HG02973 (cell line): Measurements from ENCODE around the gene C16orf92.

Experiments
- ATAC-seq: cut with Tn5 transposase; IDR thresholded peaks from one replicate; pipeline ENCODE4 v1.9.1; 2021; ENCODE audit warnings: moderate library complexity; ENCODE audit not compliant: unreplicated experiment

C16orf92 gene

GRCh38 chr16:30022887-30023286 lies at the start of gene C16orf92:
C16orf92 (plus strand) TSS chr16:30023198; CDS start chr16:30023341, 143 bp downstream.
- no peak for ATAC-seq

- peak; percentile 80 for ATAC-seq
Observed at GRCh38 chr16:29973384-29974246, 49.4 kb upstream of the C16orf92 start, which contains the start of gene TAOK2. TAOK2 (plus strand) TSS chr16:29973868; CDS start chr16:29977773, 3,905 bp downstream.

GRCh38 chr16:29974291-29975133 lies 48.5 kb upstream of the C16orf92 start:
- no peak for ATAC-seq

- ATAC-seq: no peak
Observed at GRCh38 chr16:29975134-29975538, 47.9 kb upstream of the C16orf92 start.

GRCh38 chr16:29975811-29976511 lies 47.0 kb upstream of the C16orf92 start:
- no peak for ATAC-seq

- no peak for ATAC-seq
Observed at GRCh38 chr16:29977063-29977825, 45.8 kb upstream of the C16orf92 start.

GRCh38 chr16:29978081-29978480 lies 44.9 kb upstream of the C16orf92 start:
- ATAC-seq: no peak

GRCh38 chr16:29978564-29979270 lies 44.3 kb upstream of the C16orf92 start:
- no peak for ATAC-seq

- no peak for ATAC-seq
Observed at GRCh38 chr16:29982560-29983419, 40.2 kb upstream of the C16orf92 start.

- ATAC-seq: no peak
Observed at GRCh38 chr16:29983420-29984136, 39.4 kb upstream of the C16orf92 start.

GRCh38 chr16:29984137-29984763 lies 38.7 kb upstream of the C16orf92 start:
- no peak for ATAC-seq

GRCh38 chr16:29984764-29985147 lies 38.2 kb upstream of the C16orf92 start:
- no peak for ATAC-seq

- no peak for ATAC-seq
Observed at GRCh38 chr16:29985271-29985811, 37.7 kb upstream of the C16orf92 start.

GRCh38 chr16:29986231-29986630 lies 36.8 kb upstream of the C16orf92 start:
- ATAC-seq: no peak

- ATAC-seq: no peak
Observed at GRCh38 chr16:29986931-29987330, 36.1 kb upstream of the C16orf92 start.

GRCh38 chr16:29987371-29988085 lies 35.5 kb upstream of the C16orf92 start:
- ATAC-seq: no peak
